PC-9 (cell line): ENCODE data around the gene FASTK.

Source experiments
- EZH2 ChIP-seq: fragments of 200-600 bp; sonication (generic); IDR thresholded peaks from 2 replicates; pipeline ENCODE4 v1.8.0; 2017; ENCODE audit warnings: antibody characterized with exemption, low read depth
- TF ChIP-seq, protein P1 (sequence below): fragments of 200-600 bp; sonication (generic); conservative IDR thresholded peaks from 2 replicates; pipeline ENCODE4 v1.6.1; 2017; ENCODE audit warnings: mixed run types, antibody characterized with exemption, mild to moderate bottlenecking, moderate library complexity

DNA sequence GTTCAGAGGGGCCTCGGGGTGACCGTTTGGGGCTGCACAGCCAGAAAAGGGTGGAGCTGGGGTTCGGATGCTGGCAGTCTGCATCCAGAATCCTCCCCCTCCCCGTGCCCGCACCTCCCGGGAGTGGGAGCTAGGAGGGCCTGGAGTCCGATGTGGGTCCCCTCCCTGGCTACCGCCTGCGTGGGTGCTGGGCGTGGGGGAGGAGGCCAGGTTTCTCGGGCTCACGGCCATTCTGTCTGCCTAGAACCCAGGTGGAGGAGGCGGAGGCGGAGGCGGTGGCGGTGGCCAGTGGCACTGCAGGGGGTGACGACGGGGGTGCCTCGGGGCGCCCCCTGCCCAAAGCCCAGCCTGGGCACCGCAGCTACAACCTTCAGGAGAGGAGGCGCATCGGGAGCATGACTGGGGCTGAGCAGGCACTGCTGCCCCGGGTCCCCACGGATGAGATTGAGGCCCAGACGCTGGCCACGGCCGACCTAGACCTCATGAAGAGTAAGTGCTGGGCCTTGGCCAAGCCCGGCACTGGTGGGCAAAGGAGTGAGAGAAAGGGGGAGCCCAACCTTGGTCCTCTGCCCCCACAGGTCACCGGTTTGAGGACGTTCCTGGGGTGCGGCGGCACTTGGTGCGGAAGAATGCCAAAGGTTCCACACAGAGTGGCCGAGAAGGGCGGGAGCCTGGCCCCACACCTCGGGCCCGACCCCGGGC lies 14.2 kb downstream of the FASTK start:
- TF ChIP-seq, protein P1, sequence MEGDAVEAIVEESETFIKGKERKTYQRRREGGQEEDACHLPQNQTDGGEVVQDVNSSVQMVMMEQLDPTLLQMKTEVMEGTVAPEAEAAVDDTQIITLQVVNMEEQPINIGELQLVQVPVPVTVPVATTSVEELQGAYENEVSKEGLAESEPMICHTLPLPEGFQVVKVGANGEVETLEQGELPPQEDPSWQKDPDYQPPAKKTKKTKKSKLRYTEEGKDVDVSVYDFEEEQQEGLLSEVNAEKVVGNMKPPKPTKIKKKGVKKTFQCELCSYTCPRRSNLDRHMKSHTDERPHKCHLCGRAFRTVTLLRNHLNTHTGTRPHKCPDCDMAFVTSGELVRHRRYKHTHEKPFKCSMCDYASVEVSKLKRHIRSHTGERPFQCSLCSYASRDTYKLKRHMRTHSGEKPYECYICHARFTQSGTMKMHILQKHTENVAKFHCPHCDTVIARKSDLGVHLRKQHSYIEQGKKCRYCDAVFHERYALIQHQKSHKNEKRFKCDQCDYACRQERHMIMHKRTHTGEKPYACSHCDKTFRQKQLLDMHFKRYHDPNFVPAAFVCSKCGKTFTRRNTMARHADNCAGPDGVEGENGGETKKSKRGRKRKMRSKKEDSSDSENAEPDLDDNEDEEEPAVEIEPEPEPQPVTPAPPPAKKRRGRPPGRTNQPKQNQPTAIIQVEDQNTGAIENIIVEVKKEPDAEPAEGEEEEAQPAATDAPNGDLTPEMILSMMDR = no peak
- no peak for TF ChIP-seq EZH2
